RWPE2 (cell line): ENCODE data around the gene SERPINA3.

Experiments used
- ATAC-seq: fragments of 200-7000 bp; cut with Tn5 transposase; 3 replicates; pipeline ENCODE4 v1.9.1; 2021; ENCODE audit warnings: low read depth
- DNase-seq: peaks from one replicate; pipeline ENCODE4 v3.0.0-alpha.2; 2020; ENCODE audit warnings: low spot score
- H3K27ac ChIP-seq: fragments of 450-650 bp; 2 replicates; pipeline ENCODE4 v1.5.1; 2017; ENCODE audit warnings: mild to moderate bottlenecking; ENCODE audit not compliant: poor library complexity, severe bottlenecking
- H3K27me3 ChIP-seq: fragments of 250-450 bp; sonication (Bioruptor Pico); 2 replicates; pipeline ENCODE4 v1.5.1; 2021; ENCODE audit warnings: mild to moderate bottlenecking, moderate library complexity; ENCODE audit not compliant: insufficient read depth, poor library complexity, severe bottlenecking
- H3K36me3 ChIP-seq: fragments of 250-450 bp; sonication (Bioruptor Pico); 2 replicates; pipeline ENCODE4 v1.5.1; 2020; ENCODE audit warnings: low read depth, mild to moderate bottlenecking, moderate library complexity
- H3K4me1 ChIP-seq: fragments of 250-450 bp; sonication (Bioruptor Pico); 2 replicates; pipeline ENCODE4 v1.5.1; 2021; ENCODE audit warnings: mild to moderate bottlenecking, moderate library complexity; ENCODE audit not compliant: insufficient read depth, poor library complexity, severe bottlenecking
- H3K4me3 ChIP-seq: fragments of 250-450 bp; sonication (Bioruptor Pico); 2 replicates; pipeline ENCODE4 v1.5.1; 2021; ENCODE audit warnings: mild to moderate bottlenecking, moderate library complexity; ENCODE audit not compliant: severe bottlenecking
- H3K9me3 ChIP-seq: fragments of 250-450 bp; sonication (Bioruptor Pico); 2 replicates; pipeline ENCODE4 v1.5.1; 2021; ENCODE audit warnings: mild to moderate bottlenecking, moderate library complexity; ENCODE audit not compliant: severe bottlenecking
- TF ChIP-seq, protein P1 (sequence below): fragments of 450-650 bp; IDR thresholded peaks from one replicate; pipeline ENCODE4 v1.5.1; 2017; ENCODE audit warnings: mild to moderate bottlenecking, moderate library complexity; ENCODE audit not compliant: poor library complexity, severe bottlenecking

The SERPINA3 gene

DNA sequence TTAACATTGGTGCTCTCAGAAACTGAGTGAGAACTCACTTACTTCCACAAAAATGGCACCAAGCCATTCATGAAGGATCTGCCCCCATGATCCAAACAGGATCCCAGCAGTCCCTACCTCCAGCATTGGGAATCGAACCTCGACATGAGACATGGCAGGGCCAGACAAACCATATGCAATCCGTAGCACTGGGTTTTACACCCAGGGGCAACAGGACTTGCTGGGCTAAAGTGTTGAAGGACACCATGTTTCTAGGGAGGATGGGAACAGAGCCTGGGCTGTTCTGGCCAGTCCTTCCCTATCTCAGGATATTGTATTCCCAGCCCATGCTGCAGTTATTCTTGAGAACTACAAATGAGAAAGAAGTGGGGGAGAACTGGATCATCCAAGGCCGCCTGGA lies 36.6 kb downstream of the SERPINA3 start:
- H3K4me3 ChIP-seq = no peak overlapping the region
- H3K9me3 ChIP-seq = no peaks in the 10 kb centered on the region
- no peaks in the 10 kb centered on the region for H3K36me3 ChIP-seq
- ATAC-seq (no peak), DNase-seq (no peak)
- TF ChIP-seq, protein P1, sequence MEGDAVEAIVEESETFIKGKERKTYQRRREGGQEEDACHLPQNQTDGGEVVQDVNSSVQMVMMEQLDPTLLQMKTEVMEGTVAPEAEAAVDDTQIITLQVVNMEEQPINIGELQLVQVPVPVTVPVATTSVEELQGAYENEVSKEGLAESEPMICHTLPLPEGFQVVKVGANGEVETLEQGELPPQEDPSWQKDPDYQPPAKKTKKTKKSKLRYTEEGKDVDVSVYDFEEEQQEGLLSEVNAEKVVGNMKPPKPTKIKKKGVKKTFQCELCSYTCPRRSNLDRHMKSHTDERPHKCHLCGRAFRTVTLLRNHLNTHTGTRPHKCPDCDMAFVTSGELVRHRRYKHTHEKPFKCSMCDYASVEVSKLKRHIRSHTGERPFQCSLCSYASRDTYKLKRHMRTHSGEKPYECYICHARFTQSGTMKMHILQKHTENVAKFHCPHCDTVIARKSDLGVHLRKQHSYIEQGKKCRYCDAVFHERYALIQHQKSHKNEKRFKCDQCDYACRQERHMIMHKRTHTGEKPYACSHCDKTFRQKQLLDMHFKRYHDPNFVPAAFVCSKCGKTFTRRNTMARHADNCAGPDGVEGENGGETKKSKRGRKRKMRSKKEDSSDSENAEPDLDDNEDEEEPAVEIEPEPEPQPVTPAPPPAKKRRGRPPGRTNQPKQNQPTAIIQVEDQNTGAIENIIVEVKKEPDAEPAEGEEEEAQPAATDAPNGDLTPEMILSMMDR = no peak
- no peaks in the 10 kb centered on the region for H3K27me3 ChIP-seq
- no peaks in the 10 kb centered on the region for H3K4me1 ChIP-seq
- H3K27ac ChIP-seq = no peak overlapping the region

DNA sequence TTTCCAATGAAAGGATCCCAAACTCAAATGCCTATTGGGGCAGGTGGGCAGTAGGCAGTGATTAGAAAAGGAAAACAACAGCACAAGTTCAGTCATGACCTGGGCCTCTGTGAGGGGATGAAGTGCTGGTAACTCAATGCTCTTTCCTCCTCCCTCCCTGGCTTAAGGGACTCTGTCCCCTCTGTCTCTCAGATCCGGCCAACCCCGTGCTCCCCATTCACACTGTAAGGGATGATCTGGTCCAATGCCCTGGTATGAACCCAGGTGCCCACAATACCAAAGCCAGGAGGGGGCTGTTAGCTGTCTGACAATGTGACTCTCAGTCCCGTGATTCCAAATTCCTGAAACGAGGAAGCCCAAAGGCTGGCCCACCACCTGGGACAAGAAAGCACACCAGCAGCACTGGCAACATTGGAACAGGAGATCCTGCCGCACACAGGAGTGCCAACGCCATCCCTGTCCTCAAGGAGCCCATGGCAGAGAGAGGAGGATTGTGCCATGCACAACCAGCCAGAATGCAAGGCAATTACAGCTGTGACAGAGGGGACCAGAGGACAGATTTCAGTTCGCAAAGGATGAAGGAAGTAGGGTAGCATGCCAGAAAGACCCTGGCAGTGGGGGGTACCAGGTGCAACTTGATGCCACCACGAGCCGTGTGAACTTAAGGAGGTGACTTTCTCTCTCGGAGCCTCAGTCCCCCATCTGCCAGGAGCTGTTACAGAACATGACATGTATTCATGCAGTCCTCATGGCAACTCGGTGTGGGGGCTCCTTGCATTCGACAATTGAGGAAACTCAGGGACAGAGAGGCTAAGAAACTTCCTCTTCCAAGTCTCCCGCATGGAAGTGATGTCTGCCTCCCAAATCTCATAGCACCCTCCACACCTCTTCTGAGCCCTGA lies 37.6 kb downstream of the SERPINA3 start:
- no peak overlapping the region for H3K4me3 ChIP-seq
- TF ChIP-seq, protein P1 = no peak
- DNase-seq = peak; percentile 35
- no peaks in the 10 kb centered on the region for H3K4me1 ChIP-seq
- H3K36me3 ChIP-seq = no peaks in the 10 kb centered on the region
- ATAC-seq = no peak
- H3K27ac ChIP-seq = no peak overlapping the region
- no peaks in the 10 kb centered on the region for H3K27me3 ChIP-seq
- H3K9me3 ChIP-seq = no peaks in the 10 kb centered on the region

DNA sequence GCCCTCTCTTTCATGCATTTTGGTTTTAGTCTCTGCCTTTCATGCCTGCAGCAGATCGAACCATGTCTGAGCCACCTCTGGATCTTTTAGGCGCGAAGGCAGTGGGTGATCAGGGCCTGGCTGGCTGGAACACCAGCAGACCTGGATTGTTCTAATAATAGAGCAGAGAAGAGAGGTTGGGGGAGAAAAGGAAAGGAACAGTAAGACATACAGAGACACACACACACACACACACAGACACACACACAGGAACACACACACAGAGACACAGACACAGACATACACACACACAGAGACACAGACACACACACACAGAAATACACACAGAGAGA lies 38.2 kb downstream of the SERPINA3 start:
- DNase-seq = no peak
- ATAC-seq = no peak
- no peaks in the 10 kb centered on the region for H3K9me3 ChIP-seq
- no peak overlapping the region for H3K4me3 ChIP-seq
- H3K4me1 ChIP-seq = no peaks in the 10 kb centered on the region
- no peak overlapping the region for H3K27ac ChIP-seq
- no peaks in the 10 kb centered on the region for H3K36me3 ChIP-seq
- TF ChIP-seq, protein P1 = no peak
- no peaks in the 10 kb centered on the region for H3K27me3 ChIP-seq

DNA sequence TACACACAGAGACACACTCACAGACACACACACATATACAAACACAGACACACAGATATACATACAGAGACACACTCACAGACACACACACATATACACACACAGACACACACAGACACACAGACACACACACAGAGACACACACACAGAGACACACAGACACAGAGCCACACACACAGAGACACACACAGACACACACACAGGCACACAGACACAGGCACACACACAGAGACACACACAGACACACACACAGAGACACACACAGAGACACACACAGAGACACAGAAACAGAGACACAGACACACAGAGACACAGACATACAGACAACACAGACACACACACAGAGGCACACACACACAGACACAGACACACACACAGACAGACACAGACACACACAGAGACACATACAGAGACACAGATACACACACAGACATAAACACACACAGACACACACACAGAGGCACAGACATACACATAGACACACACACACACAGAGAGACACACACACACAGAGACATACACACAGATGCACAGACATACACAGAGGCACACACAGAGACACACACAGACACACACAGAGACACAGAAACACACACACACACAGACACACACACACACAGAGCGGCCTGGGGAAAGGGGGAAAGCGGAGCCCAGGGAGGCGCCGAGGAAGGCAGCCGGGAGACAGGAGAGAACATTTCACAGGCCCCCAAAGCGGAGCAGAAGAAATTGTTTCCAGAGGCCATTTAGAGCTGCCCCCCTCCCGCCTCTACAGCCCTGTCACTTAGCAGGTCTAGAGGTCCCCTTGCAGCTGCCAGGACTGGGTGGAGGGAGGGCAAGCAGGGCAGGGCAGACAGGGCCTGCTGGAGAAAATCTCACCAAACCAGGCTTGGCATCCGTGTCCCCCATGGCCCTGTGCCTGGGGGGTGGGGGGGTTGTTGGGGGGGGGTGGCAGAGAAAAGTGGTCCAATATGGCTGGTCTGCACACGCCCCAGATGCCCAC lies 38.9 kb downstream of the SERPINA3 start:
- TF ChIP-seq, protein P1 = no peak
- H3K27me3 ChIP-seq = no peaks in the 10 kb centered on the region

More for the DNA sequence above, 38.9 kb downstream of the SERPINA3 start:
- H3K4me1 ChIP-seq = no peaks in the 10 kb centered on the region
- H3K9me3 ChIP-seq = no peaks in the 10 kb centered on the region
- no peak overlapping the region for H3K4me3 ChIP-seq
- no peaks in the 10 kb centered on the region for H3K36me3 ChIP-seq
- no peak overlapping the region for H3K27ac ChIP-seq
- DNase-seq (no peak), ATAC-seq (peak; percentile 35; the same call in 1 of the 3 replicates)
